ENCODE results near the gene RNF41.

Gene RNF41

DNA sequence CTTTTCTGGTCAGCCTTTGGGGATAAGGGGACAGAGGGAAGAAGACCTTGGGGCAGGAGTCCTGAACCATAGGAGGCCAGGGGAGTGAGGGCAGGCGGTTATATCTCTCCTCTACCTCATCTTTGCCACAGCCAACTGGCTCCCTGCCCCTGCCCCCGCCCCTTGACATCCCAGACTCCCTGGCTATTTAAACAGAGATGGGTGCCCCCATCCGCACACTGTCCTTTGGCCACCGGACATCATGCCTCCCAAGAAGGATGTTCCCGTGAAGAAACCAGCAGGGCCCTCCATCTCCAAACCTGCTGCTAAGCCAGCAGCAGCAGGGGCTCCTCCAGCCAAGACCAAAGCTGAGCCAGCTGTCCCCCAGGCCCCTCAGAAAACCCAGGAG lies 68.0 kb downstream of the RNF41 start:
- no peak overlapping the region for H3K4me3 ChIP-seq (ENCODE audit: low read depth, low read length)
- TF ChIP-seq, protein P1, sequence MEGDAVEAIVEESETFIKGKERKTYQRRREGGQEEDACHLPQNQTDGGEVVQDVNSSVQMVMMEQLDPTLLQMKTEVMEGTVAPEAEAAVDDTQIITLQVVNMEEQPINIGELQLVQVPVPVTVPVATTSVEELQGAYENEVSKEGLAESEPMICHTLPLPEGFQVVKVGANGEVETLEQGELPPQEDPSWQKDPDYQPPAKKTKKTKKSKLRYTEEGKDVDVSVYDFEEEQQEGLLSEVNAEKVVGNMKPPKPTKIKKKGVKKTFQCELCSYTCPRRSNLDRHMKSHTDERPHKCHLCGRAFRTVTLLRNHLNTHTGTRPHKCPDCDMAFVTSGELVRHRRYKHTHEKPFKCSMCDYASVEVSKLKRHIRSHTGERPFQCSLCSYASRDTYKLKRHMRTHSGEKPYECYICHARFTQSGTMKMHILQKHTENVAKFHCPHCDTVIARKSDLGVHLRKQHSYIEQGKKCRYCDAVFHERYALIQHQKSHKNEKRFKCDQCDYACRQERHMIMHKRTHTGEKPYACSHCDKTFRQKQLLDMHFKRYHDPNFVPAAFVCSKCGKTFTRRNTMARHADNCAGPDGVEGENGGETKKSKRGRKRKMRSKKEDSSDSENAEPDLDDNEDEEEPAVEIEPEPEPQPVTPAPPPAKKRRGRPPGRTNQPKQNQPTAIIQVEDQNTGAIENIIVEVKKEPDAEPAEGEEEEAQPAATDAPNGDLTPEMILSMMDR (IDR thresholded peaks at IDR 0.05; ENCODE audit: borderline replicate concordance, insufficient read depth, low read depth, low read length): no peak

DNA sequence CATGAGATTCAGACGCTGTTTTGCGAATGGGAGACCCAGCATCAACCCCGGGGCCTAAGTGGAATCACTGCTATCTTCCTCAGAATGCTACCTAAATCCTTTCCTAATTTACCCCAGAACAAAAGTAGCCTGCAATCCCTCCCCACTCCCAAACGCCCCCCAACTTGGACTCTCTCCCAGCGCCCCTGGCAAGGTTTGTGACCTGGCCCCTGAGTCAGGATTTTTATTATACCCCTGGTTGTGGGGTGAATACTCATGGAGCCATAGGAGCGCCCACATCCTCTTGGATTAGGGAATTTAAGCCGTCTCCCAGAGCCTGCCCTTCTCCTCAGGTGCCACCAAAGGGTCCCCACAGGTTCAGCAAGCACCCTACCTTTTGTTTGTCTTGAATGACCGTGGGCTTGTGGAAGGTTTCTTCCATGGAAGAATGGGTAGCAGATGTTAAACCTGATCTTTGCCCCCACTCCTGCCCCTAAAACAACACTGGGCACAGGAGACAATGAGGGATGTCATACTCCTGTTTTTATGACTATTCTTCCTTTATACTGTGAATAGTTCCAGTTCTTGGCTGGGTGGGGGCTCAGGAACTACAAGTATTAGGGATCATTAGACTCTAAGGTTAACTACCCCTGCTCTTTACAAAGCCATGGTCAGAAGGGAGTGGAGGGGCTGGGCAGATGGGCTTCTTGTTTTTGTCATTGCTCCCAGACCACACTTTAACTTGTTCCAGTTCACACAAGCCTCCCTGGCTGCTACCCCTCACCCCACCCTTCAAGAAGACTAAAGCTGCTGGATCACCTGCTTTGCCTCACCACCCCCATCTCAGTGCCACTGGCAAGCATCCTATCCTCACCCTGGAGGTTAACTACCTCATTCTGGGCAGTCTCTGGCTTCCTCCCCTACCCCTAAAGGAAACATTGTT lies 68.7 kb downstream of the RNF41 start:
- TF ChIP-seq, protein P1 (IDR thresholded peaks at IDR 0.05; ENCODE audit: borderline replicate concordance, insufficient read depth, low read depth, low read length): no peak
- peak overlapping the region; percentile 73 for H3K4me3 ChIP-seq (ENCODE audit: low read depth, low read length)

Data from GM12875 (cell line).